DOHH2 (cell line): ENCODE measurements around the gene RBM6.

Experiments
- H3F3A ChIP-seq: fragments of 200-600 bp; sonication (generic), shearing (Covaris generic); 2 replicates; pipeline ENCODE4 v1.6.0; 2016; ENCODE audit warnings: antibody characterized with exemption, mild to moderate bottlenecking; ENCODE audit not compliant: control insufficient read depth, insufficient read depth
- H3K27ac ChIP-seq: fragments of 200-600 bp; sonication (generic); 2 replicates; pipeline ENCODE4 v1.5.1; 2014; ENCODE audit warnings: low read depth, mild to moderate bottlenecking, low read length, moderate library complexity
- H3K27me3 ChIP-seq: fragments of 200-600 bp; sonication (generic); 2 replicates; pipeline ENCODE4 v1.6.1; 2014; ENCODE audit warnings: mild to moderate bottlenecking, low read length, mixed read lengths; ENCODE audit not compliant: control insufficient read depth
- H3K36me3 ChIP-seq: fragments of 200-600 bp; sonication (generic); 2 replicates; pipeline ENCODE4 v1.6.1; 2014; ENCODE audit warnings: mild to moderate bottlenecking, low read length, moderate library complexity, mixed read lengths; ENCODE audit not compliant: control insufficient read depth
- H3K4me1 ChIP-seq: fragments of 200-600 bp; sonication (generic); 2 replicates; pipeline ENCODE4 v1.6.1; 2014; ENCODE audit warnings: mild to moderate bottlenecking, low read length, mixed read lengths; ENCODE audit not compliant: control insufficient read depth
- H3K4me2 ChIP-seq: fragments of 200-600 bp; sonication (generic); 2 replicates; pipeline ENCODE4 v1.6.0; 2014; ENCODE audit warnings: mild to moderate bottlenecking, low read length, moderate library complexity
- H3K4me3 ChIP-seq: fragments of 200-600 bp; sonication (generic); 2 replicates; pipeline ENCODE4 v1.5.1; 2014; ENCODE audit warnings: mild to moderate bottlenecking, low read length, mixed read lengths
- H3K79me2 ChIP-seq: fragments of 200-600 bp; sonication (generic); 2 replicates; pipeline ENCODE4 v1.6.1; 2014; ENCODE audit warnings: mild to moderate bottlenecking, low read length, mixed read lengths; ENCODE audit not compliant: control insufficient read depth
- H3K9me2 ChIP-seq: fragments of 200-600 bp; sonication (generic); replicated peaks from 2 replicates; pipeline ENCODE4 v1.6.1; 2014; ENCODE audit warnings: mild to moderate bottlenecking, low read length, mixed read lengths; ENCODE audit not compliant: control insufficient read depth
- H3K9me3 ChIP-seq: fragments of 200-600 bp; sonication (generic); 2 replicates; pipeline ENCODE4 v1.6.1; 2014; ENCODE audit warnings: antibody characterized with exemption, low read length, mixed read lengths; ENCODE audit not compliant: control insufficient read depth, insufficient read depth
- H4K20me1 ChIP-seq: fragments of 200-600 bp; sonication (generic); 2 replicates; pipeline ENCODE4 v1.6.0; 2014; ENCODE audit warnings: low read depth, mild to moderate bottlenecking, antibody characterized with exemption, low read length, moderate library complexity; ENCODE audit not compliant: control insufficient read depth, insufficient read depth
- CTCF ChIP-seq: fragments of 200-600 bp; sonication (generic); IDR thresholded peaks from one replicate; pipeline ENCODE4 v1.5.1; 2014; ENCODE audit warnings: antibody characterized with exemption, mild to moderate bottlenecking, low read depth, low read length; ENCODE audit not compliant: poor library complexity, severe bottlenecking
- EZH2phosphoT487 ChIP-seq: fragments of 200-600 bp; sonication (generic); IDR thresholded peaks from 2 replicates; pipeline ENCODE4 v1.6.1; 2017; ENCODE audit warnings: borderline replicate concordance, mild to moderate bottlenecking, antibody characterized with exemption, low read length, moderate library complexity, mixed read lengths

The RBM6 gene

GRCh38 chr3:50047426-50047825 lies 107.5 kb downstream of the RBM6 start:
- peaks cover 59% of the 10 kb centered on the region for H3K79me2 ChIP-seq
- H3K4me1 ChIP-seq: no peaks in the 10 kb centered on the region
- TF ChIP-seq EZH2phosphoT487 (no peak), CTCF (no peak)
- no peaks in the 10 kb centered on the region for H3K9me3 ChIP-seq
- H3K9me2 ChIP-seq: no peaks in the 10 kb centered on the region
- no peak overlapping the region for H3K4me3 ChIP-seq
- peaks cover 77% of the 10 kb centered on the region for H3K36me3 ChIP-seq
- H4K20me1 ChIP-seq: no peaks in the 10 kb centered on the region
- no peaks in the 10 kb centered on the region for H3K27me3 ChIP-seq
- no peak overlapping the region for H3K27ac ChIP-seq
- H3K4me2 ChIP-seq: no peak overlapping the region
- H3F3A ChIP-seq: peaks cover 6% of the 10 kb centered on the region; the same call in 1 of the 2 replicates

GRCh38 chr3:50050361-50050760 lies 110.4 kb downstream of the RBM6 start:
- H3K4me2 ChIP-seq: no peak overlapping the region
- H3K27ac ChIP-seq: no peak overlapping the region
- H3K79me2 ChIP-seq: peaks cover 46% of the 10 kb centered on the region
- H3K9me2 ChIP-seq: no peaks in the 10 kb centered on the region
- H3K4me3 ChIP-seq: no peak overlapping the region
- H3K4me1 ChIP-seq: no peaks in the 10 kb centered on the region
- H3K27me3 ChIP-seq: no peaks in the 10 kb centered on the region
- H3K9me3 ChIP-seq: no peaks in the 10 kb centered on the region
- H3K36me3 ChIP-seq: peaks cover 90% of the 10 kb centered on the region
- H4K20me1 ChIP-seq: no peaks in the 10 kb centered on the region
- TF ChIP-seq CTCF (no peak), EZH2phosphoT487 (no peak)
- peaks cover 5% of the 10 kb centered on the region; the same call in 1 of the 2 replicates for H3F3A ChIP-seq

GRCh38 chr3:50057756-50058155 lies 117.8 kb downstream of the RBM6 start:
- Histone ChIP-seq H3K4me3 (no peak overlapping the region), H3K4me2 (no peak overlapping the region), H3K27me3 (no peaks in the 10 kb centered on the region), H3K9me2 (no peaks in the 10 kb centered on the region), H3K27ac (no peak overlapping the region), H3K36me3 (peaks cover 96% of the 10 kb centered on the region), H3K4me1 (no peaks in the 10 kb centered on the region), H3F3A (peaks cover 12% of the 10 kb centered on the region), H3K9me3 (no peaks in the 10 kb centered on the region), H4K20me1 (no peaks in the 10 kb centered on the region), H3K79me2 (peaks cover 9% of the 10 kb centered on the region)
- TF ChIP-seq EZH2phosphoT487 (no peak), CTCF (no peak)
